OCI-M1 (cell line): Measurements from ENCODE around the gene P4HA3.

Experiments
- DNase-seq: peaks from one replicate; lab custom pipeline; 2025; lab: John Stamatoyannopoulos, UW

The P4HA3 gene

DNA sequence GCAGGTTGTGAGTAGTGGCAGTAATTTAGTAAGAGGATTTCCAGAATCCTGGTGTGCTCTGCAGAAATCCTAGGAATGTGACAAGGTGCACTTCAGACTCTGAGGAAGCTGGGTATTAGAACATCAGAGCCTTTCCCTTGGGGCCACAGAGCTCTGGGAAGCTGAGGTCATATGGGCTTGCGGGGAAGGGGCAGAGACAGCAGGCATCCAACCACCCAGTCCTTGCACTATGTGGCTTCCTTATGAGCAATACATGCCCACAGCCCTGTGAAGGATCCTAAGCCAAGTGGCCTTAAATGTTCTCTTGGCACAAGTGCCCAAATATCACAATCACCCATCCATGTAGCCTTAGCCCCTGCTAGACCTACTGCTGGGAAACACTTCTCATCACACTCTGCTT, 46.2 kb downstream of the P4HA3 start:
- no peak for DNase-seq

DNA sequence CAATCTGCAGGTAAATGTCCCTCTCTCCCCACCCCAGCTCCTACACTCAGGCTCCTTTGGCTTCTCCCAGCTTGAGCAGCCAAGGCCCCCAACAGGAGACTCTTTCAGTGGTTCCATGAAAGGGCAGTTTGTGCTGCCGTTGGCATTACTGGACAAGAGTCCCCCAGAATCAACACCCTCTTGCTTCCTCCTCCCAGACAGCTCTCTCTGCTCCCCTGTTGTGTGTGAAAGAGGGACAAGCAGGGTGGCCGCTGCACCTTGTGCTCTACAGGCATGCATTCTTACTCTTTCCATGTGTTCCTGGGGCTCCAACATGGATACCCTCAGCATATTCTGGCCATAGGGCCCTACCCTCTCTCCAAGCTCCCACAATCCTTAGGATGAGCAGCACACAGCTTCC, 48.7 kb downstream of the P4HA3 start:
- no peak for DNase-seq

DNA sequence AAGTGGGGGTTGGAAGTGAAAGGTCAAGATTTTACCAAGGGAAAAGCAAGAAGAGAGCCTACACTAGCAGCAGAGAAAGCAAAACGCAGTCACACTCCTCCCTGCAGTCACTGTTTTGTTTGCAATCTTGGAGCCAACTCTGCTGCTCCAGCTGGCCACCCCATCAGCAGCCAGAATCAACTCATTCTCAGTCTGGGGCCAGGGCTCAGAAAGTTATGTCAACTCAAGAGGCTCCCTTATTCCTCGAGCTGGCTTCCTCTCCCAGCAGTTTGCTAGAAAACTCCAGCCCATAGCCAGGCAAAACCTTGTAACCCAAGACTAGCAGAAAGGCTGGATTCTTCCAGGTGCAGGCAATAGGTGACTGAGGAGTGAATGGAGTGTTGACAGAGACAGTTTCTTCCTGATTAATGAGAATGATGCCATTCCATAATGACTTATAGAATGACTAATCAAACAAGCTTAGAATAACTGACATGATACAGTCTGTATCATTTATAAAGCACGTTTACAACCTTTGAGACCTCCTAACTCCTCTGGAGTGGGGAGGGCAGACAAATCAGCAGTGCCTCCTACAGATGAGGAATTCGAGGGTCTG, 53.4 kb downstream of the P4HA3 start:
- DNase-seq: no peak

DNA sequence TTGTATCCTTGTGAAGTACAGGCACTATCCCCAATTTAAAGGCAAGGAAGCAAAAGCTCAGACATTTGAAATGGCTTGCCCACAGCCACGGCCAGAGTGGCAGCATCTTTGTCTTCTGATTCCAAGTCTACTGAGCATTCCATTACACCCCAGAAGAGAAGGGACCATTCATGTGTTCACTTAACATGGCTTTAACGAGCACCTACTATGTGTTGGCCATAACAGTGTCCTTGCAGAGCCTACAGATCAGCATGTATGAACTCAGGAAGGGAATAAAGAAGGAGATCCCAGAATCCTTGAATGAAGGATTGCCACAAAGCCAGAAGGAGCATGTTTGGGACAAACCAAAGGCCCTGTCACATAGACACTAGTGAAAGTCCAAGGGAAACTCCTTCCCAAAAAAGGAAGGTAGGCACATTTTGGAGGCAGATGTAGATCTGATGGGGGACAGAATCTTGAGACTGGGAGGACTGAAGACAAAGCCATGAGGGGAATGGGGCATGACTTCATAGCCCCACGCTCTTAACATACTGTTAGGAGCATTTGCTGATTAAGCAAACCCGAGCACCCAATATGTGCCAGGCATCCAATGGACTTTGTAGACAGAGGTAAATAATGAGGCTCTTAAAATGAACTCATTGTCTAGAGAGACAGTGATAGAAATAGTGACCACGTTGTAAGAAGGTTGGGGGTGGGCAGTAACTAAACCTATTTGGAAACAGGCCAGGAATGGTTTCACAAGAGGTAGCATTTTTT, 54.9 kb downstream of the P4HA3 start:
- peak; percentile 40 for DNase-seq

DNA sequence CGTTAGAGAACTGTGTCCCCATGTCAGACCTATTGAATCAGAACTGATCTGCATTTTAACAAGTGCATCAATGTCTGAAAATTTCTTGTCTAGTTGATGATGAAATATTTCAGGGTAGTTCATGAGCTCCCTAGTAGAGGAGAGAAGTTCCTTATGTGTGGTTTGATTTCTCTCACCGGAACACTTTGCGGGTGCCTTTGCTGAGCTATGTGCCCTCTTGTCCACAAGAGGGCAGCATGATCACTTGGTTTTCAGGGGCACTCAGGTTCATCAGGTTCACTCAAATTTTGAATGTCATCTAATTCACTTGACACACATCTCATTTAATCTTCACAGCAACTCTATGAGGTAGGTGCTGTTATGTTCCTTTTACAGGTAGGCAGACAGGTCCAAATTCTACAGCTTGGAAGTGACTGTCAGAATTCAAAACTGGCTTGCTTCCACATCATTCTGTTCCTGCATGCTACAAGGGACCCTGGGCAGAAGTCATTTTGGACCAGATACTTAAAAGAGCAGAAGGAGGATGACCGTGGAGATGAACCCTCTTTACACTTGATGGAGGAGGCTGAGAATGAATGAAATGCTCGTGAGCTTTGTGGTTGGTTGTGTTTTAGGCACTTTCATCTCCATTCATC, 55.6 kb downstream of the P4HA3 start:
- DNase-seq: peak; percentile 96

DNA sequence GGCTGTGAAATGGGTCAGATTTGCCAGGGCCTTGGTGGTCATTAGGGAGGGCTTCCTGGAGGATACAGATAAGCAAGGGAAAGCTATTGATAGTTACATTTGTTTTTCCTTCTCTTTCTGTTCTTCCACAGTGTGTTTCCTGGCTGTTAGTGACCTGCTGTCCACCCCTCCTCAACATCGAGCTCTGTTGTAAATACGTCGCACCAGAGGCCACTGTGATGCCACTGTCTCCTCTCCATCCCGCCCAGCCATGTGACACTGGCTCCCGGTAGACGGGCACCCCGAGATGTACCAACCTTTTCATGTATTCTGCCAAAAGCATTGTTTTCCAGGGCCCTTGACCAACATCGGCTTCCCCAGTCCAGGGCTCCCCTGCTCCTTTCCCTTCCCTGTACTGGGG, 58.1 kb downstream of the P4HA3 start:
- DNase-seq: no peak

DNA sequence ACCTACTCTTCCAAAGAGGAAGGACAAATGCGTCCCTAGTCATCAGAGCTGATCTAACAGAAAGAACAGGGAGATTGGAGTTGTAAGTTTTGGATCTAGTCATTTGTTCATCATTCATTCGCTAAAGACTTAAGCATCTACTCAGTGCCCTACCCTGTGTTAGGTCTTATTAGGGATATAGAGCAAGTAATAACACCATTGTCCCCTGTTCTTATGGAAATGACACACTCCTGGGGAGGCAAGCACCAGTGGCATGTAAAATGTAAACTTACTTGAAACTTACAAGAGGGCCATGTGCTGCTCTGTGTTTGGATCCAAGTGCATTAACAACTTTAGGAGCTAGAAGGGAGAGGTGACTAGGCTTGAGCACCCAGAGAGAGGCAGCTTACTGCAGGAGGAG, 61.9 kb downstream of the P4HA3 start:
- DNase-seq: no peak

DNA sequence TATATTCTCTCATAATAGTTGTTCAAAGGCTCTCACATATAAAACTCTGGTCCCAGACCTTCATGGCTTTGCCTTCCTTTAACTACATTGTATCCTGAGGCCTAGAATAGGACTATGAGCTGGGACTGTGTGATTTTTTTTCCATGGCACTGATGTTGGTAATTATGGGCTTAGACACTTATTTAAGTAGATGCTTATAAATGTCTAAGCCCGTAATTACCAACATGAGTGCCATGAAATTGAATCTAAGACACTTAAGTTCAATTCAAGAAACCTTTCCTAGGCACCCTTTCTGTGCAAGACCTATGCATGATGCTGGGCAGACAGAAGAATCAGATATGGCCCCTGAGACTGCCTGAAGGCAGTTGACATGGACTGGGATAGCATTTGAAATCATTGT, 63.0 kb downstream of the P4HA3 start:
- no peak for DNase-seq

DNA sequence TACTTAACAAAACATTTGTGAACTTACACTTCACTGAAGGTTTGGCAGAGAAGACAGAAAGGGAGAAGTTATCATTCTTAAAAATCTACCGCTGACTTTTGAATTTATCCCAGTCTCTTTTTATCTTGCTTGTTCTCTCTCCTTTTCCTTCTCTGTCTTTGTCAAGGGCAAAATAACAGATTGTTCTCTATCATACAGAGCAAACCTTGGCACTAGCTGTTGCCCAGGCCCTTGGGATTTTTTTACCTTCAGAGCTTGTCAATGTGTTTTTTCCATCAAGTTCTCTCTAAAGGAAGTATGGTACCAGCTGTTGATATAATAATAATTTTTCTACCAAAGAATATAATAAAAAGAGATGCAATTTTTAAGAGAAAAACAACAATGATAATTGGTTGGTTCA, 73.2 kb downstream of the P4HA3 start:
- no peak for DNase-seq

DNA sequence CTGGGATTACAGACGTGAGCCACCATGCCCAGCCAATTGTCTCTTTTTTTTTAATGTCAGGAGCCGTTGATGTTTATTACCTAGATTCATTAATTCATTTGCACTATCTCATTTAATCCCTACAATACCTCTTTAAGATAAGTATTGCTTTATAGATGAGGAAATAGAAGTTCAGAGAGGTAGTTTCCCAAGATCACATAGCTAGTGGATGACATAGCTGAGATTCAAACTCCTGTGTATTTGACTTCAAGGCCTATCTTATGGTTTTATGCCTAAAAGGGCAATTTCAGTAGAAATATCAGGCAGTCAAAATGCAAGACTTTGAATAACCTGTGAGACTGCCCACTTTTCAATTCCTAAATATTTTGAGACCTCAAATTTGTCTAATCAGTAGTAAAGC, 73.9 kb downstream of the P4HA3 start:
- no peak for DNase-seq

DNA sequence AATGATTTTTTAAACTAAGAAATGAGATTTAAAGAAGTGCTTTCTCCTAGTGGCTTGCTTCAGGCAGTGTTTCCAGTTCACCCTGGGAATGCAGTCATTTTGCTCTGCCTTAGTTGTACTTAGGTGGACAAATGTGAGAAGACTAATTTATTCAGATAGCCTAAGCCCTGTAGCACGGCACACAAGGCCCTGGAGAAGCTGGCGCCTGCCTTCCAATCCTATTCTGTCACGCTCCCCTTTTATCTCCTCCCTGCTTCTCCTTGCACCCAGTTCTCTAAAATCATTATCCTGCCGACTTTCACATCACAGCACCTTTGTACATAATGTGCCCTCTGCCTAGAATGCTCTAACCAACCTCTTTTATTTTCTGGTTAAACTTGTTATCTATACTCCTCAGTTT, 76.3 kb downstream of the P4HA3 start:
- DNase-seq: no peak

DNA sequence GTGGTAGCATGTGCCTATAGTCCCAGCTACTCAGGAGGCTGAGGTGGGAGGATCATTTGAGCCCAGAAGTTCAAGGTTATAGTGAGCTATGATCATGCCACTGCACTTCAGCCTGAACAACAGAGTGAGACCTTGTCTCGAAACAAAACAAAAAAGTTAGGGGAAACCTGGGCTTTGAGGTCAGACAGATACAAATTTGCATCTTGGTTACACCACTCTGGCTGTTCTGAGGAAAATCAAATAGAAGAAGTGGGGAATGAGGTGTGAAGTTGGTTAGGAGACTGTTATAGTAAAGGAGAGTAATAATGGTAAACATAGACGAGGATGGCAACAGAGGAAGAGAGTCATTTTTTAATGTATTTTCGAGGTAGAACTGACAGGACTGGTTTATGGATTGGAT, 77.8 kb downstream of the P4HA3 start:
- no peak for DNase-seq

DNA sequence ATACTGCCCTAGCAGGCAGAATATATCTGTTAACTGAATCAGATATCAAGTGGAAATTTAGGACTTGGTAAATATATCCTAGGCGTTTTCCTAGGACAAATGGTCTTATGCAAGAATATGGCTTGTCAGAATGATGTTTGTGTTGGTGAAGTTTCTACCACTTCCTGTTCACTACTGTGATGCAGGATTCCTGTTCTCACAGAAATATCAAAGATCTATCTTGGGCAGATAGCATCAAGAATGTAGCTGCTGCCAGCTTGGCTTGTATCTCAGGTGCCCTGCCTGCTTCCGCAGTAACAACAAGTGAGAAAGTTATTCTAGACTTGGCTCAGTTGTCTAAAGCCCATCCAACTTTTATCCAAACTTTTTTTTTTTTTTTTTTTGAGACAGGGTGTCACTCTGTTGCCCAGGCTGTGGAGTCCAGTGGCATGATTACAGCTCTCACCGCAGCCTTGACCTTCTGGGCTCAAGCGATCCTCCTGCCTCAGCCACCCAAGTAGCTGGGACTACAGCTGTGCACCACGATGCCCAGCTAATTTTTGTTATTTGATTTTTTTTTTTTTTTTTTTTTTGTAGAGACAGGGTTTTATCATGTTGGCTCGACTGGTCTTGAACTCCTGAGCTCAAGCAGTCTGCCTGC, 79.0 kb downstream of the P4HA3 start:
- no peak for DNase-seq

DNA sequence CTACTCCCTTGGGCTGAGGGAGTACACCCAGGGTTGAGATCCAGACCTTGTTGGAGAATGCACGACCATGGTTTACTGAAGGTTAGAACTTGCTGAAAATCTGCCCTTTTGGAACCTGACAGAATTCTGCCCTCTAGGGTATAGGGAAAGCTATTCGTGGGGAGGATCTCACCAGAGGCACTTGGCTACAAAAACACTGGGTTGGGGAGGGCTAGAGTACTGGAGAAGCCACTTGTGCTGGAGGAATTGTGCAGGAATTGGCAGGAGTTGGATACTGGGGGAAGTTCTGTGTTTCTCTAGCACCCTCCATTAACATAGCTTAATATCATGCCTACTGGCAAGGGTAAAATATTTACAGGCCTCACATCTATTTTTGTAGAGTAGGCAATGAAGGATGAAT, 84.5 kb downstream of the P4HA3 start:
- DNase-seq: peak; percentile 68

DNA sequence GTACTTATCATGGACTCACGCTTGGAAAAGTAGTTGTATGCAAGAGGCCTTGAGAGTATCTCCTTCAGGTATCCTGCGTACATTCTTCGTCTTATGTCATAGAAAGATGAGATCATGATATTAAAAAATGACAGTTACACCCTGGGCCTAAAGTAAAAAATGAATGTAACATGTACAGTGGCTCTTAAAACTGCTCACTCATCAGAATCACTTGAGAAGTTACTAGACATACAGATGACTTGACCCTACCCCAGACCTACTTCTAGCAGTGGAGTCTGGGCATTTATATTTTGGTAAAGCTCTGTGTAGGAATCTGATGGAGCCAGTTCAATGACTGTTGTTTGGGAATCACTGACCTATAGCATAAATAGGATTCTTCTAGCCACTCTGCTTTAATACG, 85.9 kb downstream of the P4HA3 start:
- DNase-seq: no peak

DNA sequence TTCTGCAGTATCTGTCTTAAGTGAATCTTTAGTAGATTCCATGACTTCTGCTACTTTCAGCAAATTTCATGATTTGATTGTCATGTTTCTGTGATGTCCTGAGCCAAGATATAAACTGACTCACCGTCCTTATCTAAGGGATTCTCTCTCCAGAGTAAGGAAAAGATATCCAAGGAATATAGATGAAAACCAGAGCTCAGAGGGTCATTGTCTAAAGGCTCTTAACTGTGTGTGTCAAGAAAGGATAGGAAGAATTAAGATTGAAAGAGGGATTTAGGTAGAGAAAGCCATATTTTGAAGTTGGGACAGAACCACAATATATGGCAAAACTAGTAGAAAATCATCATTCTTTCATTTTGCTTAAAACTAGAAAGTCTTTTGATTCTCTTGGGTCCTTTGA, 89.6 kb downstream of the P4HA3 start:
- DNase-seq: no peak

DNA sequence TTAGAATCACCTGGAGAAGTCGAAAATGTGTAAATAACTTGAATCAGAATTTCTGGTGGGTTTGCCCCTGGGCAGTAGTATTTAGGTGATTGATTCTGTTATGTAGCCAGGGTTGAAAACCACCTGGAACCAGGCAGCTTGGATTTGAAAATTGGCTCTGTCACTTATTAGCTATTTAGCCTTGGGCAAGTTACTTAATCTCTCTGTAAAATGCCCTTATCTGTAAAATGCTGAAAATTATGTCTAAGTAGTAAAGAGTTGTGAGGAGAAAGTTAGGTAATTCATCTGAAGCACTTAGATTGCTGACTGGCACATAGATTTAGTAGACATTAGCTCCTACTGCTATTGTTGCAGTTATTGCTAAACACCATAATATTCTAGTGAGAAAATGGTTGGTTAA, 91.1 kb downstream of the P4HA3 start:
- no peak for DNase-seq
